Measurements from ENCODE around the gene KANSL3. TPM values are rescaled to one million over a fixed set of nuclear protein-coding genes. Genes with fewer than 3 reads are reported as not detected.

The KANSL3 gene
- polyA plus RNA-seq, 1 donor (not counting 4 experiments of a cell fraction or from before 2014, with no cell fraction given) = 11.4 TPM

GRCh38 chr2:96599941-96600340 is 38.2 kb downstream of the KANSL3 start:
- dilution Hi-C loops (cut with MboI; ENCODE audit: extremely low pct_ligation_motif_present, low sequenced_read_pairs) = no loop called here
- TF ChIP-seq CTCF (optimal IDR thresholded peaks at IDR 0.05 in 1 of 3, IDR thresholded peaks at IDR 0.05 in 1 of 3, conservative IDR thresholded peaks at IDR 0.05 in 1 of 3; ENCODE audit: extremely low read depth in 1 of 3, insufficient read depth in 2 of 3, low read length in 3 of 3) (no peak), EZH2 (IDR thresholded peaks at IDR 0.05; ENCODE audit: low read length) (no peak)
- Histone ChIP-seq H3K27ac (ENCODE audit: control insufficient read depth, insufficient read depth, low read length) (no peak overlapping the region), H2AFZ (ENCODE audit: control insufficient read depth, low read length) (no peak overlapping the region), H4K20me1 (ENCODE audit: control insufficient read depth, extremely low read depth, insufficient read depth, low read length) (no peaks in the 10 kb centered on the region), H3K9me3 (ENCODE audit: control insufficient read depth, low read depth, low read length) (no peaks in the 10 kb centered on the region), H3K27me3 (ENCODE audit: control insufficient read depth, extremely low read depth, insufficient read depth, low read length) (no peaks in the 10 kb centered on the region), H3K4me1 (ENCODE audit: control insufficient read depth, extremely low read depth, insufficient read depth, low read length) (peaks cover 4% of the 10 kb centered on the region), H3K9me1 (ENCODE audit: control insufficient read depth, extremely low read depth, insufficient read depth, low read length) (no peaks in the 10 kb centered on the region), H3K4me3 (ENCODE audit: control insufficient read depth in 2 of 3, extremely low read depth in 1 of 3, insufficient read depth in 2 of 3, low read depth in 1 of 3, low read length in 3 of 3) (no peak overlapping the region), H3K9ac (ENCODE audit: control insufficient read depth, extremely low read depth, insufficient read depth, low read length) (no peak overlapping the region), H3K36me3 (ENCODE audit: control insufficient read depth in 2 of 2, extremely low read depth in 1 of 2, insufficient read depth in 2 of 2, low read length in 2 of 2) (peaks cover 35 to 36% of the 10 kb centered on the region in 2 experiments), H3K4me2 (ENCODE audit: control insufficient read depth, extremely low read depth, insufficient read depth, low read depth, low read length) (no peak overlapping the region), H3K79me2 (ENCODE audit: control insufficient read depth, insufficient read depth, low read length) (no peaks in the 10 kb centered on the region)
- DNase-seq (ENCODE audit: low read depth, low spot score) = no peak
- FAIRE-seq = no peak

- DNase-seq (ENCODE audit: low read depth, low spot score) (no peak), FAIRE-seq (no peak)
- dilution Hi-C loops (cut with MboI; ENCODE audit: extremely low pct_ligation_motif_present, low sequenced_read_pairs) = no loop called here
- Histone ChIP-seq H3K4me2 (ENCODE audit: control insufficient read depth, extremely low read depth, insufficient read depth, low read depth, low read length) (no peak overlapping the region), H3K4me1 (ENCODE audit: control insufficient read depth, extremely low read depth, insufficient read depth, low read length) (peaks cover 4% of the 10 kb centered on the region), H3K9ac (ENCODE audit: control insufficient read depth, extremely low read depth, insufficient read depth, low read length) (no peak overlapping the region), H3K27ac (ENCODE audit: control insufficient read depth, insufficient read depth, low read length) (no peak overlapping the region), H4K20me1 (ENCODE audit: control insufficient read depth, extremely low read depth, insufficient read depth, low read length) (no peaks in the 10 kb centered on the region), H2AFZ (ENCODE audit: control insufficient read depth, low read length) (no peak overlapping the region), H3K79me2 (ENCODE audit: control insufficient read depth, insufficient read depth, low read length) (no peaks in the 10 kb centered on the region), H3K9me3 (ENCODE audit: control insufficient read depth, low read depth, low read length) (no peaks in the 10 kb centered on the region), H3K36me3 (ENCODE audit: control insufficient read depth in 2 of 2, extremely low read depth in 1 of 2, insufficient read depth in 2 of 2, low read length in 2 of 2) (peaks cover 28 to 30% of the 10 kb centered on the region in 2 experiments), H3K9me1 (ENCODE audit: control insufficient read depth, extremely low read depth, insufficient read depth, low read length) (peaks cover 2% of the 10 kb centered on the region), H3K27me3 (ENCODE audit: control insufficient read depth, extremely low read depth, insufficient read depth, low read length) (no peaks in the 10 kb centered on the region), H3K4me3 (ENCODE audit: control insufficient read depth in 2 of 3, extremely low read depth in 1 of 3, insufficient read depth in 2 of 3, low read depth in 1 of 3, low read length in 3 of 3) (no peak overlapping the region)
- no peak for TF ChIP-seq CTCF (optimal IDR thresholded peaks at IDR 0.05 in 1 of 3, IDR thresholded peaks at IDR 0.05 in 1 of 3, conservative IDR thresholded peaks at IDR 0.05 in 1 of 3; ENCODE audit: extremely low read depth in 1 of 3, insufficient read depth in 2 of 3, low read length in 3 of 3)
- TF ChIP-seq EZH2 (IDR thresholded peaks at IDR 0.05; ENCODE audit: low read length) = no peak
Measured at GRCh38 chr2:96596596-96596995, 41.5 kb downstream of the KANSL3 start.
